Heart right ventricle (tissue), 16 donors: Measurements from ENCODE around the gene PIGC. TPM values are rescaled to one million over a fixed set of nuclear protein-coding genes. Genes with fewer than 3 reads are reported as not detected.

ENCODE experiments used
- ATAC-seq, 8 donors: fragments of 200-7000 bp; cut with Tn5 transposase; one replicate each; pipeline ENCODE4 v1.9.1; 2020; ENCODE audit warnings: mild to moderate bottlenecking in 8 of 8, moderate library complexity in 8 of 8, moderate number of reproducible peaks in 1 of 8
- DNase-seq, 2 donors: peaks; one replicate each; pipeline ENCODE4 v3.0.0-alpha.2; 2020
- H3K27ac ChIP-seq, 10 donors: fragments of 200-600 bp; sonication (generic) in 2 of 10; one replicate each; pipeline versions ENCODE4 v1.5.0 to v1.8.0; 2020 to 2022; ENCODE audit warnings: mild to moderate bottlenecking in 3 of 10
- H3K27me3 ChIP-seq, 7 donors: fragments of 200-600 bp; one replicate each; pipeline ENCODE4 v1.8.0; 2021 to 2022; ENCODE audit warnings: mild to moderate bottlenecking in 2 of 7
- H3K36me3 ChIP-seq, 9 donors: fragments of 200-600 bp; sonication (generic) in 1 of 9; one replicate each; pipeline versions ENCODE4 v1.5.0 to v1.8.0; 2020 to 2022; ENCODE audit warnings: mild to moderate bottlenecking in 2 of 9
- H3K4me1 ChIP-seq, 9 donors: fragments of 200-600 bp; sonication (generic) in 1 of 9; one replicate each; pipeline versions ENCODE4 v1.5.0 to v1.8.0; 2020 to 2022; ENCODE audit warnings: mild to moderate bottlenecking in 4 of 9
- H3K4me3 ChIP-seq, 10 donors: fragments of 200-600 bp; sonication (generic) in 2 of 10; one replicate each; pipeline versions ENCODE4 v1.5.0 to v1.8.0; 2020 to 2022; ENCODE audit warnings: mild to moderate bottlenecking in 7 of 10, moderate library complexity in 2 of 10
- H3K9me3 ChIP-seq, 11 donors: fragments of 200-600 bp in 10 of 11; sonication (generic) in 2 of 11; one replicate each; pipeline versions ENCODE4 v1.5.0 to v1.8.0; 2013 to 2022; ENCODE audit warnings: mild to moderate bottlenecking in 2 of 11, control low read depth in 1 of 11, moderate library complexity in 1 of 11
- CTCF ChIP-seq, 9 donors: fragments of 200-600 bp; sonication (generic) in 2 of 9; IDR thresholded peaks; one replicate each; pipeline versions ENCODE4 v1.5.0 to v1.8.0; 2021 to 2022; ENCODE audit warnings: antibody characterized with exemption in 9 of 9, mild to moderate bottlenecking in 5 of 9, moderate library complexity in 1 of 9
- WGBS, 2 donors: extraction: QIAGEN DNeasy Blood & Tissue Kit; methylation state at CpG; one replicate each; pipeline ENCODE4 v1.1.7; 2013; ENCODE audit warnings: inconsistent platforms in 1 of 2; 5-methylcytosine and 5-hydroxymethylcytosine counted together
- intact Hi-C, 10 donors: fragments of 100-400 bp; cut with DNase I; formaldehyde crosslinking; loops; one replicate each; pipeline versions ENCODE4 v1.11.1 to v1.14.2; 2022
- polyA plus RNA-seq, 2 donors: library from polyadenylated mRNA; stranded (reverse); fragments of 200-250 nt; gene quantifications; one replicate each; pipeline ENCODE4 v1.2.3, GENCODE V29; 2013
- total RNA-seq, 10 donors: library from RNA; stranded (reverse); fragmentation: NEBNext Ultra II Directional in 3 of 10; extraction: Animal tissue kit (Norgen Biotek cat#: 25700) in 3 of 10; gene quantifications; one replicate each; pipeline versions ENCODE4 v1.2.1 to v1.2.4, GENCODE V29; 2021 to 2023
- donor health status: Arrhythmogenic right ventricular cardiomyopathy.
- donor health status: ischemic (EF 13 %, LVEDD 7.1; RV severe dilation, severe dysfunction).
- donor health status: healthy with polysubstance abuse.
- donor health status: DM: no; HTN: yes; CAD: no.
- donor health status: DM: no; HTN: no; CAD: no.
- donor health status: ischemic (EF 25% LVEDD 6.9; RV normal size, moderate dysfunction).
- donor health status: ischemic (EF 25% LVEDD 5.7; RV mildly dilated, moderate dysfunction).
- donor health status: healthy.
- donor health status: DM: yes; HTN: yes; CAD: no.
- donor health status: Ischemic cardiomyopathy.
- donor health status: ischemic (EF 35%, LVEDD 5.7; RV mildly dilated, moderate dysfunction).
- donor health status: nonischemic (EF 11% LVEDD 7.7; RV severe dilation, severe dysfunction).
- donor health status: DM: yes; HTN: yes; CAD: no.
- donor health status: PGD.
- donor health status: ischemic (EF 29% LVEDD 5.4; RV normal size, mild dysfunction).
- donor health status: nonischemic (EF 23%, LVEDD 6.1; RV moderate dilation, normal function).

PIGC gene
- total and polyA plus RNA-seq, 12 donors = 9.3 to 21.2 (median 13.9) TPM

GRCh38 chr1:172468296-172468695 lies 24.4 kb upstream of the PIGC start:
- 77 to 78% methylated on average over 5 of the region's 5 CpGs for WGBS, 2 donors
- intact Hi-C loops = loop anchor here in 1 of 10 donors (5.0 kb wide), 1 partner anchor 59 kb away; no protein-coding TSS in a partner anchor
- H3K27ac ChIP-seq = no peak overlapping the region
- no peaks in the 10 kb centered on the region for H3K27me3 ChIP-seq
- DNase-seq = no peak
- H3K9me3 ChIP-seq = no peaks in the 10 kb centered on the region
- ATAC-seq = no peak
- no peak for TF ChIP-seq CTCF (IDR thresholded peaks at IDR 0.05)
- H3K36me3 ChIP-seq = no peaks in the 10 kb centered on the region
- no peak overlapping the region for H3K4me3 ChIP-seq
- peaks cover 0 to 10% (median 3%) of the 10 kb centered on the region in 9 donors for H3K4me1 ChIP-seq

- no peak overlapping the region for H3K4me3 ChIP-seq
- DNase-seq (no peak), ATAC-seq (no peak)
- TF ChIP-seq CTCF (IDR thresholded peaks at IDR 0.05) = no peak
- H3K4me1 ChIP-seq = peaks cover 0 to 10% (median 0%) of the 10 kb centered on the region in 9 donors
- H3K9me3 ChIP-seq = no peaks in the 10 kb centered on the region
- H3K27me3 ChIP-seq = no peaks in the 10 kb centered on the region
- no peak overlapping the region for H3K27ac ChIP-seq
- intact Hi-C loops = loop anchor here in 1 of 10 donors (5.0 kb wide), 1 partner anchor 60 kb away; no protein-coding TSS in a partner anchor
- 61 to 62% methylated on average over 3 of the region's 3 CpGs for WGBS, 2 donors
- no peaks in the 10 kb centered on the region for H3K36me3 ChIP-seq
These were observed 23.6 kb upstream of the PIGC start for GRCh38 chr1:172467446-172467845.

GRCh38 chr1:172466795-172467407 lies 23.0 kb upstream of the PIGC start:
- Histone ChIP-seq H3K36me3 (no peaks in the 10 kb centered on the region), H3K4me3 (no peak overlapping the region), H3K27me3 (no peaks in the 10 kb centered on the region), H3K9me3 (no peaks in the 10 kb centered on the region), H3K4me1 (peaks cover 0 to 10% (median 0%) of the 10 kb centered on the region in 9 donors), H3K27ac (no peak overlapping the region)
- DNase-seq = no peak
- no peak for TF ChIP-seq CTCF (IDR thresholded peaks at IDR 0.05)
- ATAC-seq = peak in 1 of 8 donors; percentile 27
- intact Hi-C loops = loop anchor here in 1 of 10 donors (5.0 kb wide), 1 partner anchor 60 kb away; no protein-coding TSS in a partner anchor
- 96 to 97% methylated on average over 3 of the region's 3 CpGs for WGBS, 2 donors

- Histone ChIP-seq H3K27me3 (no peaks in the 10 kb centered on the region), H3K9me3 (no peaks in the 10 kb centered on the region), H3K4me1 (peaks cover 0 to 10% (median 0%) of the 10 kb centered on the region in 9 donors), H3K36me3 (no peaks in the 10 kb centered on the region), H3K4me3 (no peak overlapping the region), H3K27ac (peak overlapping the region in 1 of 10 donors; percentile 27)
- ATAC-seq = peak in 7 of 8 donors; percentile 29 to 75 (median 70)
- TF ChIP-seq CTCF (IDR thresholded peaks at IDR 0.05) = no peak
- DNase-seq = no peak
- 56 to 64% methylated on average over 1 of the region's 1 CpG for WGBS, 2 donors
- intact Hi-C loops = loop anchor here in 1 of 10 donors (5.0 kb wide), 1 partner anchor 62 kb away; no protein-coding TSS in a partner anchor
These were observed 21.7 kb upstream of the PIGC start for GRCh38 chr1:172465617-172466016.
